SK-N-SH (cell line): ENCODE measurements around the gene TRDMT1. TPM values are rescaled to one million over a fixed set of nuclear protein-coding genes. Genes with fewer than 3 reads are reported as not detected.

Source experiments
- CTCF ChIA-PET: fragments of 300-600, 350-600 bp; formaldehyde crosslinking; extraction: SDS; loops from one replicate; lab custom pipeline; 2021; lab: Yijun Ruan, JAX
- POLR2A ChIA-PET: fragments of 350-600 bp; sonication (Branson Sonifier 250); formaldehyde crosslinking; extraction: SDS; loops from one replicate; lab custom pipeline; 2020; ENCODE audit warnings: antibody characterized with exemption, inconsistent platforms; lab: Yijun Ruan, JAX
- DNase-seq: peaks from one replicate; pipeline ENCODE4 v3.0.0; 2012
- H2AFZ ChIP-seq: fragments of 200-600 bp; sonication (generic); 2 replicates; pipeline ENCODE4 v1.8.1; 2016; ENCODE audit warnings: antibody characterized with exemption, mild to moderate bottlenecking, low read depth
- H3F3A ChIP-seq: fragments of 200-600 bp; sonication (generic); replicated peaks from 2 replicates; pipeline ENCODE3; 2016; ENCODE audit warnings: antibody characterized with exemption, mild to moderate bottlenecking; ENCODE audit not compliant: insufficient read depth
- H3K27ac ChIP-seq, 2 experiments: fragments of 200-500 bp in 1 of 2; fragments of 200-600 bp in 1 of 2; sonication (Bioruptor generic) in 1 of 2; sonication (generic), shearing (Covaris generic) in 1 of 2; 2 replicates each; pipeline versions ENCODE4 v1.5.1 to v1.6.1; 2014 to 2016; ENCODE audit warnings: low read depth in 2 of 2, inconsistent platforms in 1 of 2, low read length in 1 of 2, mild to moderate bottlenecking in 1 of 2, mixed read lengths in 1 of 2
- H3K27me3 ChIP-seq: fragments of 200-600 bp; sonication (generic), shearing (Covaris generic); 2 replicates; pipeline ENCODE4 v1.6.1; 2016; ENCODE audit warnings: mixed run types; ENCODE audit not compliant: insufficient read depth
- H3K36me3 ChIP-seq, 2 experiments: fragments of 200-500 bp in 1 of 2; fragments of 200-600 bp in 1 of 2; sonication (Bioruptor generic) in 1 of 2; sonication (generic) in 1 of 2; replicated peaks in 1 of 2; 2 replicates each; pipeline versions ENCODE3 to v1.5.1; 2014 to 2016; ENCODE audit warnings: low read length in 1 of 2, mild to moderate bottlenecking in 1 of 2; ENCODE audit not compliant: insufficient read depth in 2 of 2, control insufficient read depth in 1 of 2
- H3K4me1 ChIP-seq, 2 experiments: fragments of 200-500 bp in 1 of 2; fragments of 200-600 bp in 1 of 2; sonication (Bioruptor generic) in 1 of 2; sonication (generic), shearing (Covaris generic) in 1 of 2; 2 replicates each; pipeline versions ENCODE4 v1.5.1 to v1.6.1; 2014 to 2016; ENCODE audit warnings: low read depth in 1 of 2, low read length in 1 of 2, mixed run types in 1 of 2; ENCODE audit not compliant: insufficient read depth in 2 of 2, control insufficient read depth in 1 of 2
- H3K4me2 ChIP-seq: fragments of 200-600 bp; sonication (generic), shearing (Covaris generic); 2 replicates; pipeline ENCODE4 v1.6.1; 2017; ENCODE audit warnings: mixed run types
- H3K4me3 ChIP-seq, 2 experiments: fragments of 200-500 bp in 1 of 2; fragments of 200-600 bp in 1 of 2; sonication (Bioruptor generic) in 1 of 2; sonication (generic), shearing (Covaris generic) in 1 of 2; 2 replicates each; pipeline versions ENCODE4 v1.5.1 to v1.8.1; 2014 to 2016; ENCODE audit warnings: low read depth in 2 of 2, inconsistent platforms in 1 of 2, low read length in 1 of 2, mild to moderate bottlenecking in 1 of 2, mixed read lengths in 1 of 2, moderate library complexity in 1 of 2
- H3K79me2 ChIP-seq: fragments of 200-600 bp; sonication (generic); 2 replicates; pipeline ENCODE4 v1.8.1; 2017; ENCODE audit warnings: mild to moderate bottlenecking; ENCODE audit not compliant: insufficient read depth
- H3K9ac ChIP-seq: fragments of 200-600 bp; sonication (generic); 2 replicates; pipeline ENCODE4 v1.6.1; 2017; ENCODE audit warnings: mixed run types
- H3K9me2 ChIP-seq: fragments of 200-600 bp; sonication (generic); 2 replicates; pipeline ENCODE4 v1.6.1; 2017; ENCODE audit warnings: mixed run types
- H3K9me3 ChIP-seq: fragments of 200-600 bp; sonication (generic); 2 replicates; pipeline ENCODE4 v1.6.1; 2017; ENCODE audit warnings: mixed run types, mild to moderate bottlenecking, moderate library complexity
- H4K20me1 ChIP-seq: fragments of 200-600 bp; sonication (generic); 2 replicates; pipeline ENCODE4 v1.6.1; 2017; ENCODE audit warnings: mild to moderate bottlenecking, mixed run types; ENCODE audit not compliant: insufficient read depth
- FOSL2 ChIP-seq: IDR thresholded peaks from 2 replicates; pipeline ENCODE4 v1.4.0; 2012; ENCODE audit warnings: low read depth, mild to moderate bottlenecking, moderate library complexity, borderline replicate concordance
- FOXJ3 ChIP-seq: sonication (generic); formaldehyde crosslinking; IDR thresholded peaks from 2 replicates; pipeline ENCODE4 v1.5.1; 2020; ENCODE audit warnings: mild to moderate bottlenecking, missing genetic modification reagents
- GATA2 ChIP-seq: sonication (generic); formaldehyde crosslinking; IDR thresholded peaks from 2 replicates; pipeline ENCODE4 v1.5.0; 2020; ENCODE audit warnings: mild to moderate bottlenecking, missing genetic modification reagents
- MXI1 ChIP-seq: IDR thresholded peaks from 2 replicates; pipeline ENCODE4 v1.6.1; 2012; ENCODE audit warnings: mild to moderate bottlenecking, low read depth, low read length, improper control_type of control experiment
- NFIC ChIP-seq: IDR thresholded peaks from 2 replicates; pipeline ENCODE4 v1.4.0; 2012; ENCODE audit warnings: borderline replicate concordance
- POLR2AphosphoS5 ChIP-seq: IDR thresholded peaks from 2 replicates; pipeline ENCODE4 v1.6.1; 2012; ENCODE audit warnings: low read depth, low read length
- RAD21 ChIP-seq: IDR thresholded peaks from 2 replicates; pipeline ENCODE4 v1.6.1; 2012; ENCODE audit warnings: mild to moderate bottlenecking, low read length
- RCOR1 ChIP-seq: fragments of 150-350 bp; IDR thresholded peaks from 2 replicates; pipeline ENCODE4 v1.6.1; 2017; ENCODE audit warnings: antibody characterized with exemption, low read length
- RFX5 ChIP-seq: IDR thresholded peaks from 2 replicates; pipeline ENCODE4 v1.6.1; 2012; ENCODE audit warnings: mild to moderate bottlenecking, improper control_type of control experiment, low read length
- RXRA ChIP-seq: IDR thresholded peaks from 2 replicates; pipeline ENCODE4 v1.4.0; 2012; ENCODE audit warnings: low read depth, mild to moderate bottlenecking, borderline replicate concordance
- TAF1 ChIP-seq: IDR thresholded peaks from 2 replicates; pipeline ENCODE4 v1.6.1; 2012; ENCODE audit warnings: low read depth, mild to moderate bottlenecking, low read length, moderate library complexity, borderline replicate concordance
- TCF12 ChIP-seq: IDR thresholded peaks from 2 replicates; pipeline ENCODE4 v1.4.0; 2012
- TEAD4 ChIP-seq: IDR thresholded peaks from 2 replicates; pipeline ENCODE4 v1.4.0; 2012; ENCODE audit warnings: mild to moderate bottlenecking, borderline replicate concordance; ENCODE audit not compliant: insufficient read depth
- YY1 ChIP-seq: IDR thresholded peaks from 2 replicates; pipeline ENCODE4 v1.4.0; 2012; ENCODE audit warnings: low read depth, mild to moderate bottlenecking
- WGBS: methylation state at CpG from one replicate; pipeline ENCODE4 v1.1.6; 2017; ENCODE audit warnings: low lambda C conversion rate; 5-methylcytosine and 5-hydroxymethylcytosine counted together
- polyA plus RNA-seq, 3 experiments: library from polyadenylated mRNA; depleted of rRNA; stranded (reverse); fragments of >200 nt; gene quantifications; 2 replicates each; pipeline ENCODE4 v1.2.3, GENCODE V29; 2012
- TF ChIP-seq, protein P1 (sequence below): IDR thresholded peaks from 2 replicates; pipeline ENCODE4 v1.4.0; 2012; ENCODE audit warnings: low read depth, borderline replicate concordance
- TF ChIP-seq, protein P2 (sequence below): fragments of 150-350 bp; IDR thresholded peaks from 2 replicates; pipeline ENCODE4 v1.6.1; 2016; ENCODE audit warnings: mild to moderate bottlenecking, low read depth, low read length
- TF ChIP-seq, protein P3 (sequence below): fragments of 200-600 bp; sonication (generic); IDR thresholded peaks from 2 replicates; pipeline ENCODE4 v1.6.1; 2017; ENCODE audit warnings: antibody characterized with exemption, mild to moderate bottlenecking, moderate library complexity

TRDMT1 gene
- polyA plus RNA-seq, 1 of the 3 experiments (the other 2 are of a cell fraction), result 3.1 TPM

DNA sequence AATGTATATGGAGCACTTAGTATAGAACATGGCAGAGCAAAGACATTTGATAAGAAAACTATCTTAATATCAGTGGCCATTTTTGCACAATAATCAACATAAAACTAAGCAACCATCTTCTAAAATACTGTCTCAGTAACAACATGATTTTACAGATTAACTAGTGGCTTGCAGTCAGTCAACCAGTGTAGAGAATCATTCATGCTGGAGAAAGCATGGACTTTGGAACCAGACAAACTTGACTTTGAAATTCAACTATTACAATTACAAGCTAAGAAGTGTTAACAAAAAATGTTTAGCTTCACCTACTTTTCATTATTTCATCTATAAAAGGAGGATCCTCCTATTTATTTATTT is 99.6 kb downstream of the TRDMT1 start:
- Histone ChIP-seq H3K27me3 (no peaks in the 10 kb centered on the region), H2AFZ (no peak overlapping the region), H3F3A (peaks cover 4% of the 10 kb centered on the region), H3K9me2 (no peaks in the 10 kb centered on the region), H4K20me1 (no peaks in the 10 kb centered on the region), H3K9ac (no peak overlapping the region), H3K27ac (no peak overlapping the region), H3K9me3 (peaks cover 4% of the 10 kb centered on the region), H3K79me2 (no peaks in the 10 kb centered on the region), H3K36me3 (peaks cover 0 to 2% of the 10 kb centered on the region in 2 experiments), H3K4me1 (no peaks in the 10 kb centered on the region; a peak in 1 of 4 replicates), H3K4me2 (no peak overlapping the region), H3K4me3 (no peak overlapping the region)
- DNase-seq, result no peak
- TF ChIP-seq TEAD4 (no peak), MXI1 (no peak), GATA2 (CRISPR knock-in tag) (no peak), FOSL2 (no peak), NFIC (no peak), RXRA (no peak), YY1 (no peak), POLR2AphosphoS5 (no peak), TCF12 (no peak), RAD21 (no peak), TAF1 (no peak), RFX5 (no peak)
- TF ChIP-seq, protein P1, sequence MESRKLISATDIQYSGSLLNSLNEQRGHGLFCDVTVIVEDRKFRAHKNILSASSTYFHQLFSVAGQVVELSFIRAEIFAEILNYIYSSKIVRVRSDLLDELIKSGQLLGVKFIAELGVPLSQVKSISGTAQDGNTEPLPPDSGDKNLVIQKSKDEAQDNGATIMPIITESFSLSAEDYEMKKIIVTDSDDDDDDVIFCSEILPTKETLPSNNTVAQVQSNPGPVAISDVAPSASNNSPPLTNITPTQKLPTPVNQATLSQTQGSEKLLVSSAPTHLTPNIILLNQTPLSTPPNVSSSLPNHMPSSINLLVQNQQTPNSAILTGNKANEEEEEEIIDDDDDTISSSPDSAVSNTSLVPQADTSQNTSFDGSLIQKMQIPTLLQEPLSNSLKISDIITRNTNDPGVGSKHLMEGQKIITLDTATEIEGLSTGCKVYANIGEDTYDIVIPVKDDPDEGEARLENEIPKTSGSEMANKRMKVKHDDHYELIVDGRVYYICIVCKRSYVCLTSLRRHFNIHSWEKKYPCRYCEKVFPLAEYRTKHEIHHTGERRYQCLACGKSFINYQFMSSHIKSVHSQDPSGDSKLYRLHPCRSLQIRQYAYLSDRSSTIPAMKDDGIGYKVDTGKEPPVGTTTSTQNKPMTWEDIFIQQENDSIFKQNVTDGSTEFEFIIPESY, result no peak
- TF ChIP-seq, protein P2, sequence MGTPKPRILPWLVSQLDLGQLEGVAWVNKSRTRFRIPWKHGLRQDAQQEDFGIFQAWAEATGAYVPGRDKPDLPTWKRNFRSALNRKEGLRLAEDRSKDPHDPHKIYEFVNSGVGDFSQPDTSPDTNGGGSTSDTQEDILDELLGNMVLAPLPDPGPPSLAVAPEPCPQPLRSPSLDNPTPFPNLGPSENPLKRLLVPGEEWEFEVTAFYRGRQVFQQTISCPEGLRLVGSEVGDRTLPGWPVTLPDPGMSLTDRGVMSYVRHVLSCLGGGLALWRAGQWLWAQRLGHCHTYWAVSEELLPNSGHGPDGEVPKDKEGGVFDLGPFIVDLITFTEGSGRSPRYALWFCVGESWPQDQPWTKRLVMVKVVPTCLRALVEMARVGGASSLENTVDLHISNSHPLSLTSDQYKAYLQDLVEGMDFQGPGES, result no peak
- CTCF ChIA-PET, result no interaction called here
- POLR2A ChIA-PET, result no interaction called here

DNA sequence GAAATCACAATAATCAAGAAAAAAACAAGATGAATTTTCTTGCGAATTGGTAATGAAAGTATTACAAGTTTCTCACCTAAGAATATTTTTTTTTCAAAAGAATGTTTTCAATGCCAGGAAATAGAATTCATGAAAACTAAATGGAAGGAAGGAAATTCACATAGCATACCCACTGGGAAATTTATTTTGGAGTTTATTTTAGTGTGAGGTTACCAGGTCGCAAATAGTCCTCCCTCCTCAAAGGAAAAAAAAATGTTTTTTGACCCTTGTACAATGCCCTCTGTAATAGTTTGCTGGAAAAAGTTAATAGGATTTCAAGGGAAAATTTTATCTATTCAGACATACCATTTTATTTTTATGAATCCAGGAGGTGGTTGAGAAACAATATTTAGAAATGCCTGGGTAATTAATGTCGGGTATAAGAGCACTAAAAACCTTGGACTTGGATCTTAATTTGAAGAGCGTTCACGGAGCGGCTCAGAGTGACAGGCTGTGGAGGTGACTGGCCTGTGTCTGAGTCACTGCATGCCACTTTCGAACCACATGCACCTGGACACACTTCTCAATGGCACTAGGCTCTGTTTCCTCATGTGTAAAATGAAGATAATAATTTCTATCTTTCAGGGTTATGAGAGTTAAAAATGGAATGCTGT is 100.1 kb downstream of the TRDMT1 start:
- Histone ChIP-seq H3K27ac (no peak overlapping the region), H3K4me1 (no peaks in the 10 kb centered on the region; a peak in 1 of 4 replicates), H3K9me3 (peaks cover 9% of the 10 kb centered on the region), H3F3A (peaks cover 4% of the 10 kb centered on the region), H3K27me3 (no peaks in the 10 kb centered on the region), H3K79me2 (no peaks in the 10 kb centered on the region), H4K20me1 (no peaks in the 10 kb centered on the region), H2AFZ (no peak overlapping the region), H3K9me2 (no peaks in the 10 kb centered on the region), H3K4me2 (no peak overlapping the region), H3K4me3 (no peak overlapping the region), H3K36me3 (peaks cover 0 to 6% of the 10 kb centered on the region in 2 experiments), H3K9ac (no peak overlapping the region)
- ChIA-PET CTCF (no interaction called here), POLR2A (no interaction called here)
- DNase-seq, result no peak
- TF ChIP-seq RXRA, result no peak
- TF ChIP-seq, protein P3, sequence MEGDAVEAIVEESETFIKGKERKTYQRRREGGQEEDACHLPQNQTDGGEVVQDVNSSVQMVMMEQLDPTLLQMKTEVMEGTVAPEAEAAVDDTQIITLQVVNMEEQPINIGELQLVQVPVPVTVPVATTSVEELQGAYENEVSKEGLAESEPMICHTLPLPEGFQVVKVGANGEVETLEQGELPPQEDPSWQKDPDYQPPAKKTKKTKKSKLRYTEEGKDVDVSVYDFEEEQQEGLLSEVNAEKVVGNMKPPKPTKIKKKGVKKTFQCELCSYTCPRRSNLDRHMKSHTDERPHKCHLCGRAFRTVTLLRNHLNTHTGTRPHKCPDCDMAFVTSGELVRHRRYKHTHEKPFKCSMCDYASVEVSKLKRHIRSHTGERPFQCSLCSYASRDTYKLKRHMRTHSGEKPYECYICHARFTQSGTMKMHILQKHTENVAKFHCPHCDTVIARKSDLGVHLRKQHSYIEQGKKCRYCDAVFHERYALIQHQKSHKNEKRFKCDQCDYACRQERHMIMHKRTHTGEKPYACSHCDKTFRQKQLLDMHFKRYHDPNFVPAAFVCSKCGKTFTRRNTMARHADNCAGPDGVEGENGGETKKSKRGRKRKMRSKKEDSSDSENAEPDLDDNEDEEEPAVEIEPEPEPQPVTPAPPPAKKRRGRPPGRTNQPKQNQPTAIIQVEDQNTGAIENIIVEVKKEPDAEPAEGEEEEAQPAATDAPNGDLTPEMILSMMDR, result no peak
- TF ChIP-seq FOXJ3 (CRISPR knock-in tag), result no peak
- TF ChIP-seq RCOR1, result no peak
- no peak for TF ChIP-seq POLR2AphosphoS5
- WGBS, result 92% methylated on average over 7 of the region's 7 CpGs
